Neuronal stem cell (in vitro differentiated cells): ENCODE results near the gene OR51F2.
"Not testable (repeated sequence)": the region's sequence is repeated elsewhere in the genome, so short reads cannot be mapped to it uniquely, and the experiment has no call there.

Source experiments
- DNase-seq: peaks from one replicate; pipeline ENCODE4 v3.0.0-alpha.2; 2013; ENCODE audit warnings: low spot score
- H2AFZ ChIP-seq: one replicate; pipeline ENCODE4 v1.6.1; 2013; ENCODE audit warnings: mild to moderate bottlenecking, low read length, inconsistent platforms
- H2AK5ac ChIP-seq: 2 replicates; pipeline ENCODE4 v1.6.1; 2013; ENCODE audit warnings: low read depth, mild to moderate bottlenecking, inconsistent platforms, low read length, moderate library complexity, mixed read lengths
- H2BK120ac ChIP-seq: 2 replicates; pipeline ENCODE4 v1.6.1; 2013; ENCODE audit warnings: low read depth, mild to moderate bottlenecking, inconsistent platforms, low read length, moderate library complexity, mixed read lengths
- H2BK12ac ChIP-seq: one replicate; pipeline ENCODE4 v1.6.1; 2013; ENCODE audit warnings: low read length, inconsistent platforms
- H2BK15ac ChIP-seq: 2 replicates; pipeline ENCODE4 v1.6.1; 2013; ENCODE audit warnings: mild to moderate bottlenecking, low read length, inconsistent platforms, mixed read lengths
- H2BK5ac ChIP-seq: one replicate; pipeline ENCODE4 v1.6.1; 2013; ENCODE audit warnings: inconsistent platforms, mild to moderate bottlenecking, low read length, moderate library complexity
- H3K14ac ChIP-seq: one replicate; pipeline ENCODE4 v1.6.1; 2013; ENCODE audit warnings: low read length, inconsistent platforms
- H3K18ac ChIP-seq: 2 replicates; pipeline ENCODE4 v1.6.1; 2013; ENCODE audit warnings: low read length, inconsistent platforms
- H3K23ac ChIP-seq: 2 replicates; pipeline ENCODE4 v1.6.1; 2013; ENCODE audit warnings: low read depth, mild to moderate bottlenecking, mixed read lengths, low read length, inconsistent platforms; ENCODE audit not compliant: poor library complexity
- H3K27ac ChIP-seq: replicated peaks from 3 replicates; pipeline ENCODE4 v1.5.1; 2013; ENCODE audit warnings: low read length, inconsistent platforms
- H3K27me3 ChIP-seq, 3 experiments: 2 replicates each; pipeline ENCODE4 v1.6.1; 2013; ENCODE audit warnings: low read length in 3 of 3, mild to moderate bottlenecking in 2 of 3, inconsistent platforms in 1 of 3, low read depth in 1 of 3, mixed read lengths in 1 of 3, moderate library complexity in 1 of 3; ENCODE audit not compliant: control insufficient read depth in 3 of 3, insufficient read depth in 3 of 3
- H3K36me3 ChIP-seq, 2 donors: replicated peaks in 1 of 2; 2 replicates each; pipeline ENCODE4 v1.6.1; 2013; ENCODE audit warnings: low read length in 2 of 2; ENCODE audit not compliant: control insufficient read depth in 2 of 2, insufficient read depth in 2 of 2
- H3K4ac ChIP-seq: 2 replicates; pipeline ENCODE4 v1.6.1; 2013; ENCODE audit warnings: inconsistent platforms, mild to moderate bottlenecking, low read length, moderate library complexity
- H3K4me1 ChIP-seq, 2 donors: 1 replicate in 1 of 2; 2 replicates in 1 of 2; pipeline ENCODE4 v1.6.1; 2013; ENCODE audit warnings: low read length in 2 of 2, low read depth in 1 of 2; ENCODE audit not compliant: control insufficient read depth in 2 of 2, insufficient read depth in 1 of 2
- H3K4me2 ChIP-seq: one replicate; pipeline ENCODE4 v1.6.1; 2013; ENCODE audit warnings: mild to moderate bottlenecking, low read length, inconsistent platforms; ENCODE audit not compliant: insufficient read depth, poor library complexity, severe bottlenecking
- H3K4me3 ChIP-seq, 2 donors: 2 replicates each; pipeline ENCODE4 v1.5.1; 2013; ENCODE audit warnings: low read length in 2 of 2, mild to moderate bottlenecking in 2 of 2, inconsistent platforms in 1 of 2, moderate library complexity in 1 of 2
- H3K79me1 ChIP-seq: one replicate; pipeline ENCODE4 v1.6.1; 2013; ENCODE audit warnings: low read depth, mild to moderate bottlenecking, inconsistent platforms, low read length, moderate library complexity
- H3K9ac ChIP-seq: one replicate; pipeline ENCODE4 v1.6.1; 2013; ENCODE audit warnings: mild to moderate bottlenecking, low read depth, low read length, inconsistent platforms; ENCODE audit not compliant: poor library complexity
- H3K9me3 ChIP-seq, 2 donors: replicated peaks in 1 of 2; 2 replicates each; pipeline versions ENCODE3 to v1.6.1; 2013; ENCODE audit warnings: low read length in 2 of 2, mild to moderate bottlenecking in 2 of 2, inconsistent platforms in 1 of 2, low read depth in 1 of 2, mixed read lengths in 1 of 2, moderate library complexity in 1 of 2; ENCODE audit not compliant: control insufficient read depth in 2 of 2, insufficient read depth in 1 of 2
- H4K8ac ChIP-seq: one replicate; pipeline ENCODE4 v1.6.1; 2013; ENCODE audit warnings: low read depth, mild to moderate bottlenecking, inconsistent platforms, low read length, moderate library complexity
- H4K91ac ChIP-seq: one replicate; pipeline ENCODE4 v1.6.1; 2013; ENCODE audit warnings: low read length, low read depth, mild to moderate bottlenecking, inconsistent platforms; ENCODE audit not compliant: poor library complexity
- WGBS, 2 donors: extraction: QIAGEN DNeasy Blood & Tissue Kit; methylation state at CpG; one replicate each; pipeline ENCODE4 v1.1.7; 2013; ENCODE audit warnings: missing lambda C conversion rate in 2 of 2, mixed read lengths in 1 of 2; ENCODE audit not compliant: insufficient read length in 2 of 2, insufficient replicate concordance in 1 of 2; ENCODE audit errors: extremely low coverage in 2 of 2; 5-methylcytosine and 5-hydroxymethylcytosine counted together

Gene OR51F2

GRCh38 chr11:4839851-4840549 is 18.9 kb downstream of the OR51F2 start:
- H3K36me3 ChIP-seq = no peaks in the 10 kb centered on the region
- H2BK120ac ChIP-seq = no peak overlapping the region
- H4K91ac ChIP-seq = no peak overlapping the region
- H3K23ac ChIP-seq = no peak overlapping the region
- H3K14ac ChIP-seq = no peak overlapping the region
- no CpG with 5 or more reads among the region's 2 CpGs for WGBS, 2 donors
- no peak overlapping the region for H3K4me2 ChIP-seq
- H3K4ac ChIP-seq = no peak overlapping the region
- no peak overlapping the region for H3K4me3 ChIP-seq
- no peak overlapping the region for H2AK5ac ChIP-seq
- no peak overlapping the region for H2BK15ac ChIP-seq
- DNase-seq = no peak
- H3K27ac ChIP-seq = no peak overlapping the region
- no peak overlapping the region for H2BK5ac ChIP-seq
- no peak overlapping the region for H4K8ac ChIP-seq
- no peak overlapping the region for H3K9ac ChIP-seq
- no peak overlapping the region for H2BK12ac ChIP-seq
- H2AFZ ChIP-seq = no peak overlapping the region
- no peaks in the 10 kb centered on the region for H3K79me1 ChIP-seq
- peaks cover 0 to 4% of the 10 kb centered on the region in 2 donors for H3K9me3 ChIP-seq
- no peaks in the 10 kb centered on the region for H3K4me1 ChIP-seq
- H3K18ac ChIP-seq = no peak overlapping the region
- no peaks in the 10 kb centered on the region for H3K27me3 ChIP-seq

- no peak within 1 kb of the TSS for H3K9ac ChIP-seq
- no peak within 1 kb of the TSS for H2BK5ac ChIP-seq
- H3K18ac ChIP-seq = no peak within 1 kb of the TSS
- WGBS, 2 donors = no CpG with 5 or more reads among the region's 9 CpGs
- H4K91ac ChIP-seq = no peak within 1 kb of the TSS
- no peaks in the 10 kb centered on the region for H3K79me1 ChIP-seq
- H3K4me1 ChIP-seq = no peaks in the 10 kb centered on the region
- no peak within 1 kb of the TSS for H3K4ac ChIP-seq
- no peak within 1 kb of the TSS for H2AFZ ChIP-seq
- H3K27me3 ChIP-seq = no peaks in the 10 kb centered on the region
- DNase-seq = no peak
- H3K9me3 ChIP-seq = no peaks in the 10 kb centered on the region
- H2BK120ac ChIP-seq = no peak within 1 kb of the TSS
- no peak within 1 kb of the TSS for H3K27ac ChIP-seq
- H4K8ac ChIP-seq = no peak within 1 kb of the TSS
- no peak within 1 kb of the TSS for H3K23ac ChIP-seq
- H3K4me2 ChIP-seq = no peak within 1 kb of the TSS
- no peak within 1 kb of the TSS for H2AK5ac ChIP-seq
- H3K4me3 ChIP-seq = peak within 1 kb of the TSS in 1 of 2 donors; percentile 22
- H3K14ac ChIP-seq = no peak within 1 kb of the TSS
- no peak within 1 kb of the TSS for H2BK15ac ChIP-seq
- H2BK12ac ChIP-seq = no peak within 1 kb of the TSS
- no peaks in the 10 kb centered on the region for H3K36me3 ChIP-seq
Observed at GRCh38 chr11:4848908-4849532, 27.9 kb downstream of the OR51F2 start, which contains the start of gene OR51S1. OR51S1 (minus strand) TSS chr11:4849208; CDS start chr11:4849208, 0 bp downstream.

GRCh38 chr11:4851033-4851432 is 29.9 kb downstream of the OR51F2 start:
- H2BK5ac ChIP-seq = no peak overlapping the region
- no peak overlapping the region for H3K9ac ChIP-seq
- no peak overlapping the region for H3K23ac ChIP-seq
- no peak overlapping the region for H2AFZ ChIP-seq
- H3K14ac ChIP-seq = no peak overlapping the region
- H2BK12ac ChIP-seq = no peak overlapping the region
- H2AK5ac ChIP-seq = no peak overlapping the region
- H3K9me3 ChIP-seq = no peaks in the 10 kb centered on the region
- H3K4me1 ChIP-seq = no peaks in the 10 kb centered on the region
- no peak overlapping the region for H3K18ac ChIP-seq
- H2BK120ac ChIP-seq = no peak overlapping the region
- no peak for DNase-seq
- H2BK15ac ChIP-seq = no peak overlapping the region
- H4K8ac ChIP-seq = no peak overlapping the region
- no peaks in the 10 kb centered on the region for H3K27me3 ChIP-seq
- no CpG with 5 or more reads among the region's 4 CpGs for WGBS, 2 donors
- no peak overlapping the region for H3K4ac ChIP-seq
- no peak overlapping the region for H3K4me2 ChIP-seq
- no peak overlapping the region for H4K91ac ChIP-seq
- no peaks in the 10 kb centered on the region for H3K79me1 ChIP-seq
- H3K27ac ChIP-seq = no peak overlapping the region
- no peak overlapping the region for H3K4me3 ChIP-seq
- no peaks in the 10 kb centered on the region for H3K36me3 ChIP-seq

- not testable (repeated sequence) for H3K27ac ChIP-seq, H3K4ac ChIP-seq, H3K4me3 ChIP-seq, H3K4me1 ChIP-seq, H3K9ac ChIP-seq, H4K91ac ChIP-seq, H2BK15ac ChIP-seq, H3K36me3 ChIP-seq, H2BK120ac ChIP-seq, H2BK12ac ChIP-seq, H3K23ac ChIP-seq, H4K8ac ChIP-seq, DNase-seq, H3K14ac ChIP-seq, H2BK5ac ChIP-seq, H2AK5ac ChIP-seq, H2AFZ ChIP-seq, H3K9me3 ChIP-seq, H3K4me2 ChIP-seq, H3K79me1 ChIP-seq, H3K18ac ChIP-seq, H3K27me3 ChIP-seq
- WGBS, 2 donors = no CpG with 5 or more reads among the region's 7 CpGs
Observed at GRCh38 chr11:4854286-4854685, 33.2 kb downstream of the OR51F2 start.
